NOMO-1 treated with DMSO at 0.1 percent for 48 hours (cell line): ENCODE results near the gene RUFY4.

Source experiments
- DNase-seq: peaks from one replicate; lab custom pipeline; 2025; ENCODE audit not compliant: unreplicated experiment; lab: John Stamatoyannopoulos, UW

The RUFY4 gene

GRCh38 chr2:218060950-218061660, 7.9 kb upstream of the RUFY4 start:
- no peak for DNase-seq

GRCh38 chr2:218063486-218063885, 5.6 kb upstream of the RUFY4 start:
- DNase-seq = peak; percentile 91

GRCh38 chr2:218063896-218064295, 5.2 kb upstream of the RUFY4 start:
- no peak for DNase-seq

GRCh38 chr2:218065239-218066006, 3.6 kb upstream of the RUFY4 start:
- peak; percentile 72 for DNase-seq

- peak; percentile 55 for DNase-seq
Measured at GRCh38 chr2:218066926-218067515, 2.0 kb upstream of the RUFY4 start.

- no peak for DNase-seq
Measured at GRCh38 chr2:218067523-218067922, 1.5 kb upstream of the RUFY4 start.

GRCh38 chr2:218069606-218070300, 700 bp downstream of the RUFY4 start:
- no peak for DNase-seq

GRCh38 chr2:218070587-218070986, 1.5 kb downstream of the RUFY4 start:
- no peak for DNase-seq

- no peak for DNase-seq
Measured at GRCh38 chr2:218071218-218071937, 2.3 kb downstream of the RUFY4 start.

GRCh38 chr2:218072002-218072401, 2.9 kb downstream of the RUFY4 start:
- no peak for DNase-seq

- DNase-seq = no peak
Measured at GRCh38 chr2:218072478-218073024, 3.5 kb downstream of the RUFY4 start.

GRCh38 chr2:218073185-218073584, 4.1 kb downstream of the RUFY4 start:
- DNase-seq = no peak

GRCh38 chr2:218074031-218074430, 5.0 kb downstream of the RUFY4 start:
- peak; percentile 11 for DNase-seq

- no peak for DNase-seq
Measured at GRCh38 chr2:218075975-218076811, 7.1 kb downstream of the RUFY4 start.

- no peak for DNase-seq
Measured at GRCh38 chr2:218077464-218078216, 8.6 kb downstream of the RUFY4 start.

GRCh38 chr2:218079943-218080913, 11.2 kb downstream of the RUFY4 start:
- no peak for DNase-seq

- peak; percentile 79 for DNase-seq
Measured at GRCh38 chr2:218081063-218081462, 12.0 kb downstream of the RUFY4 start.

- DNase-seq = no peak
Measured at GRCh38 chr2:218081695-218082094, 12.6 kb downstream of the RUFY4 start.
